ENCODE measurements around the gene GLG1.
"Not testable (repeated sequence)": the region's sequence is repeated elsewhere in the genome, so short reads cannot be mapped to it uniquely, and the experiment has no call there.

Gene GLG1

DNA sequence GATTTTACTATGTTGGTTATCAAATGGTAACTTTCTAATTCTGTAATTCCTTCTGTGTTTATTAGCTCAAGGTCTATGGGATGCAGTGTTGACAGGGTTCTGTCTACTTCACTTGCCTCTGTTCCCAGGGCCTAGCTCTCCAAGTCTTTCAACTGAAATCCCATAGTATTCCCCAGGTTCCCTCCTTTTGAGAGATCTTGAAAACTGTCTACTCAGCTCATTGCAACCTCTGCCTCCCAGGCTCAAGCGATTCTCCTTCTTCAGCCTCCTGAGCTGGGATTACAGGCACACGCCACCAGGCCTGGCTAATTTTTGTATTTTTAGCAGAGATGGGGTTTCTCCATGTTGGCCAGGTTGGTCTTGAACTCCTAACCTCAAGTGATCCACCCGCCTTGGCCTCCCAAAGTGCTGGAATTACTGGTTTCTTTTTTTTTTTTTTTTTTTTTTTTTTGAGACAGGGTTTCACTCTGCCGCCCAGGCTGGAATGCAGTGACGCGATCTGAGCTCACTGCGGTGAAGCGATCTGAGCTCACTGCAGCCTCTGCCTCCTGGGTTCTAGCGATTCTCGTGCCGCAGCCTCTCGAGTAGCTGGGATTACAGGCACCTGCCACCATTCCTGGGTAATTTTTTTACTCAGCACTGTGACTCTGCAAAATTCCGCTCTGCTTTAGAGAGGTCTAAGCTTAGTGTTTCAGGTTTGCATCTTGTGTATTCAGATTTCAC lies 163.1 kb downstream of the GLG1 start:
- DNase-seq (ENCODE audit: low read depth), result not testable (repeated sequence)

DNA sequence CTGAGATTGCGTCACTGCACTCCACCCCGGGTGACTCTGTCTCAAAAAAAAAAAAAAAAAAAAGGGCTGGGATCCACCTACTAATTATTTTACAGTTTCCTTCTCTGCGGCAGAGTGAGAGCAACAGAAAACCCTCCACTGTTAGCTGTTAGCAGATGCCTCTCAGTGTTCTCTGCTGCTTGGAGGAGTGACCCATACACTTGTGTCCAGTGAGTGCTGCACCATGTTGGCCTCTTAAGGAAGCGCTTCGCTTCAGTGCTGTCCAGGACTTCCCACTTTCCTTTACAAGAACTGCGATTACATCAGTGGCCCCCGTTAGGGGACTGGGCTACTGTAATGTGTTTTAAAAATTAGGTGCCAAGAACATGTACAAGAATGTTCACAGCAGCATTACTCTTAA lies 167.2 kb downstream of the GLG1 start:
- DNase-seq (ENCODE audit: low read depth), result no peak

DNA sequence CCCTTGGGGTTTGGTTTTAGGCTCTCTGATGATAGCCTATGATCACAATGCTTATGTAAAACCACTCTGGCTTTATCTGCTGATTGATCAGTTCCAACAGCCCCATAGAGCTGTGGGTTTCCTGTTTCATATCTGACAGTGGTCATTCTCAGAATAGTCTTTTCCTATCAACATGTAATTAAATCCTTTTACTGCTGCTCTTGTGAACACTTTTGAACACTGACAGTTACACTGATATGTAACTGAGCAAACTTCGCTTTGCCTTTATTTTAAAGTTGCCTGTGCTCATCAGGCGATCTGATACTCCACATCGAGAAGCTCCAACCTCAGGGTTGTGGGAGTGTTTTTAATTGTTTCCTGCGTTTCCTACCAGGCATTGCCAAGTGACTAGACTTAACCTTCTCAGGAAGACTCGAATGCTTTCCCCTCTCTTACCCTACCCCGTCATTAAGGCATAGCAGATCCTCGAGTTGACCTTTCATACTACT lies 168.4 kb downstream of the GLG1 start:
- DNase-seq (ENCODE audit: low read depth), result no peak

DNA sequence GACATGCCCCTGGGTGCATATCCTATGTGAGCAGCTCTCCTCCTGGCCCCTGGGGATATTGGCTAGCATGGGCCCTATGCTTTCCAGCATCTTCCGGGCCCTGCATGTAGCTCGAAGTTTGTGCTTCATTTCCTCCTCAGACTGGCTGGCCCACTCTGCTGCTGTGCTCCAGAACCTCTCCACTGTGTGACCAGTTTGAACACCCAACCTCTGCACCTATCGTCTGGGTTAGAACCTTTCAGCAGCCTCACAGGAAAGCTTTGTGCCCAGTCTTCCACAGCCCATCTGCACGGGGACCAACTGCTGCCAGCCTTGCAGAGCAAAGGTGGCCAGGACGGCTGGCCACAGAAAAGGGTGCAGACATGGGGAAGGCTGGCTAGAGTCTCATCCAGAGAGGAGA lies 175.4 kb downstream of the GLG1 start:
- DNase-seq (ENCODE audit: low read depth), result no peak

DNA sequence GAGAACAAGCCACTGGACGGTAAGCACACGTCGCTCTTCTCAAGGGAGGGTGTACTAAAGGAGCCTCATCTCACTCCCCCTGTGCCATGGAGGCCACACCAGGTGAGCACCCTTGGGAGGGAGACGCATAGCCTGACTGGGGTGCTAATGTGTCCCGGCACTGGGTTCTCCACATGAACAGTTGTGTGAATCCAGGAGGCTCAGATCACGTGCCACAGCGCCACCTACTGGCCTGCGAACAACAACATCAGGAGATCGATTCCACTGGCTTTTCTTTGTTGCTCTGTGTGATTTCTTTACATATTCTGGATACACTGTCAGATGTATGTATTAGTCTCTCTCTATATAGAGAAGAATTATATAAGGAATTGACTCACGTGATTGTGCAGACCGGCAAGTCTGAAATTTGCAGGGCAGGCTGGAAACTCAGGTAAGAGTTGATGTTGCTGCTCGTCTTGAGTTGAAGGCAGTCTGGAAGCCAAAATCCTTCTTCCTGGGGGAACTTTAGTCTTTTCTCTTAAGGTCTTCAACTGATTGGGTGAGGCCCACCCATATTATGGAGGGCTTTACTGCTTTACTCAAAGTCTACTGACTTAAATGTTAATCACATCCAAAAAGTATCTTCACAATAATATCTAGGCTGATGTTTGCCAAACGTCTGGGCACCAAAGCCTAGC lies 176.7 kb downstream of the GLG1 start:
- DNase-seq (ENCODE audit: low read depth), result not testable (repeated sequence)

DNA sequence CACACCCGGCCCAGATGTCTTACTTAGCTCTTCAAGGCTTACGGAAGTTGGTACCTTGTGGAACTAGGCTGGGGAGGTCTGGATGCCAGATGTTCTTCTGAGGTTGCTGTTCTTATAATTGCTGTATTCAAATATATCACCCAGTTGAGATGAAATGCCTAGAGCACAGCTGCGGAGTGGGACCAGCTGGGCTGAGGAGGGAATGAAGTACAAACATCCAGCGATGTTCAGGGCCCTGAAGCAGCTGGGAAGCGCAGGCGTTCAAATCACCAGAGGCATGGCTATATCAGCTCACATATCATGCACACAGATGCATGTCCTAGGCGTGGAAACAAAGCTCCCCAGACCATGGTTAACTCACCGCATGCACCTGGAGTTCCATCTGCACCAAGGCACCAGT lies 178.4 kb downstream of the GLG1 start:
- DNase-seq (ENCODE audit: low read depth), result not testable (repeated sequence)

DNA sequence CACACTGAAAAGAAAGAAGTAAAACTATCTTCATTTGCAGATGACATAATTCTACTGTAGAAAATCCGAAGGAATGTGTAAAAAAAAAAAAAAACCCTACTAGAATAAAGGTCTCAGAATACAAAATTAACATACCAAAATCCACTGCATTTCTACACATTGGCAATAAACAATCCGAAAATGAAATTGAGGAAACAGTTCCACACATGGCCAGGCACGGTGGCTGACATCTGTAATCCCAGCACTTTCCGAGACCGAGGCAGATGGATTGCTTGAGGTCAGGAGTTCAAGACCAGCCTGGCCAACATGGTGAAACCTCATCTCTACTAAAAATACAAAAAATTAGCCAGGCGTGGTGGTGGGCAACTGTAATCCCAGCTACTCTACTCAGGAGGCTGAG lies 181.2 kb downstream of the GLG1 start:
- not testable (repeated sequence) for DNase-seq (ENCODE audit: low read depth)

DNA sequence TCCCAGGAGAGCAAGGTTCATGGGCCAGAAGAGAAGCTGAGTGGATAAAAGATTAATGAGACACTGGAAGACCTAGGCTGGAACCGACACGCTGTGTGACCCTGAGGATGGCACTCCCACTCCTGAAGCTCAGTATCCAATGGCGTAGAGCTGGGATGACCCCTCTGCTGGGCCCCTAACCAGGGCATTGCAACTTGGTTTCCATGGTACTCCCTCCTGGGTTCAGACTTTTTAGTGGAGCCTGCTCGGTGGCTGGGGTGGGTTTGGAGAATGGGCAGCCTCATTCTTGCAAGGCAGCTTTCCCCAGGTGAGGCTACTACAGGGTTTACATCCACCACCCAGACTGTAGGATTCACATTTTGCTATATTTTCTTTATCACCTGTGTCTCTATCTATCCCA lies 183.2 kb downstream of the GLG1 start:
- not testable (repeated sequence) for DNase-seq (ENCODE audit: low read depth)

DNA sequence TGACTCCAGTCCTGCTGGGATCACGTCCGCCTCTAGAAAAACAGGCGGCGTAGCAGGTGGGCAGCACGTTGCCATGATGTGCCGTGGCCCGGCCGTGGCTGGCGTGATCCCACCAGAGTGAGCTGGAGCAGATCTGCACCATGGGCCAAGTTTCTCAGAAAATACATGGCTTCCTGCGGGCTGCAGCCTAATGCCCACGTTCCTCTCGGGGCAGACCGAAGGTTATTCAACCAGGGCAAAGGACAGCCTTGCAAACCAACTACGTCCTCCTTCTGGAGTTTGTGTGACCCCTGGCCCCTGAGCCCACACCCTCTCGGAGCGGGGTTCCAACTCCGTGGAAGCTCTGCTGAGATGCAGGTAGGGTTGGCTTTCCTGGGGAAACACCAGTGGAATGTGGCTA lies 184.8 kb downstream of the GLG1 start:
- DNase-seq (ENCODE audit: low read depth), result not testable (repeated sequence)

DNA sequence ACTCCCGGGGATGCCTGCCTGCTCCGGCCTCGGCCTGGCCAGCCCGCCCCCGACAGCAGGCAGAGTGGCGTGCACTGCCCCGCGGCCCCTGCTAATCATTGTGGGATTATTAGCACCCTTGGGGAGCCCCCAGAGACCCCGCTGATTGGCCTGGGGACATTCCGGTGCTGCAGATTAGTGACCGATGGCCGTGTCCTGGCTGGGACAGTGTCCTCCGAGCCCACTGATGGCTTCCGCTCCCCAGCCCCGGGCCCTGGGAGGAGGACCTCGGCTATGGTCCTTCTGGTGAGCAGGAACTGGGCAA lies 185.5 kb downstream of the GLG1 start:
- not testable (repeated sequence) for DNase-seq (ENCODE audit: low read depth)

DNA sequence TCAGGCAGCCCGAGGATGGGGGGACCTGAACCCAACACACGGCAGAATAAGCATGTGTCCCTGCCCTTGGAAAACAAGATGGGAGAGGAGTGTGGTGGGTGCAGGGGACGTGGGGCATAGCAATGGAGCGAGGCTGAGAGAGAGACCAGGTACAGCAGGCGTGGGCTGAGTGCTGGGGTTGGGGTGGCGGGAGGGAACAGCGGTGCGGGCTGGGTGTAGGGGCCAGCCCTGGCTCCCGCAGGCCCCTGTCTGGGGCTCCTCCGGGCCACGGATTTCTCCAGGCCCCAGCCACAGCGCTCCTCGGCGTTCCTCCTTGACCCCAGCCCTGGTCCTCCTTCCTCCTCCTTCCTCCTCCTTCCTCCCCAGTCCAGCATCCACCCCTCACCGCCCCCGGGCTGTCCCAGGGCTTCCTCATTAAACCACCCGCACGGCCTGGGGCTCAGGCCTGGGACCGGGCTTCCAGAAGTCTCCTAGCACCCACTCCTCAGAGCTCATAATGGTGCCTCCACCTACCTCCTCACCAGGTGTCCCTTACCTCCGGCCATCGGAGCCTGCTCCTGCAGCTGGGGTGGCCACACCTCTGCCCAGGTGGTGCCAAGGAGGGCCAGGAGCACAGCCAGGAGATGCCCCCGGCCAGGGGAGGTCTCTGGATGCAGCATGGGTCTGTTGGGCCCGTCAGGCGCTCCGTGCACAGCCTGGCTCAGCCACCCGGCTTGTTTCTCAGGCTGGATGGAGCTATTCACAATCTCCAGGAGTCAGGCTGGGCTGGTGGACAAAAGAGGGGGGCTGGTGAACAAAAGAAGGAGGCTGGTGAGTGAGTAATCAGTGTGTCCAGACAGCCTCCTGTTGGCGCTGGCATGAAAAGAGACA lies 186.1 kb downstream of the GLG1 start, which contains the start of gene CLEC18B:
Gene CLEC18B, minus strand, starts transcription at position 867 of the 870 bp plus-strand sequence. Its CDS starts 208 bp downstream, at position 659.
- DNase-seq (ENCODE audit: low read depth), result not testable (repeated sequence)

DNA sequence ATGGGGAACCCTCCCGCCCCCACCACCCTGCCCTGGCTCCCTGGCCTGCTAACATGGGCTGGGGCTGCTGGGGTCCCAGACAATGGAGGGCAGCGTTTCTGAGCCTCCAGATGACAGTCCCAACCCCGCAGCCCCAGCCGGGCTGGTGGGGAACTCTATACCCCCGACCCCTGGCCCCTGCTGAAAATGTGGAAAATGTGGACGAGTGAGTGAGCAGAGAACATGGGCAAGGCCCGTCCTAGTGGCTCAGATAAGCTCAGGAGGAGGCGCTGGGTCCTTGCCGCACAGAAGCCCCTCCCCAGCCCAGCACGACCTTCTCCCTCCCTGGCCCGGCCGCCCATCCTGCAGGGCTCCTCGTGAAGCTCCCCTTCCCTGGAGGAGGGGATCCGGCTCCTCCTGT lies 187.1 kb downstream of the GLG1 start:
- DNase-seq (ENCODE audit: low read depth), result not testable (repeated sequence)

DNA sequence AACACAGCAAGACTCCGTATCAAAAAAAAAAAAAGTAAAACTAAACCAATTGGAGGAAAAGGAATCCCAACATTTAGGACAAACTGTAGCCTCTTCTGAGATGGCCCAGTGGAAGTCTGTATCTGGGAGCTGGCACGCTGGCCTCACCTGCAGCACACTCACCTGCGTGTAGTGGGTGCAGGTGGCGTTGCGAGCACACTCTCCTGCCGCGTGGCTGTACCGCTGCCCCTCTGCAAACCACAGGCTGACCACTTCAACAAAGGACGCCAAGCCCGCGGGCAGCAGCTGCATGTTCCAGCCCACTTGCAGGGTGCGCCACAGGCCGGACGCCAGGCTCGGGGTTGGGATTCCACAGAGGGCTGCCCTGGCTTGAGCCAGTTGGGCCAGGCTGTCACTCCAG lies 189.0 kb downstream of the GLG1 start:
- not testable (repeated sequence) for DNase-seq (ENCODE audit: low read depth)

DNA sequence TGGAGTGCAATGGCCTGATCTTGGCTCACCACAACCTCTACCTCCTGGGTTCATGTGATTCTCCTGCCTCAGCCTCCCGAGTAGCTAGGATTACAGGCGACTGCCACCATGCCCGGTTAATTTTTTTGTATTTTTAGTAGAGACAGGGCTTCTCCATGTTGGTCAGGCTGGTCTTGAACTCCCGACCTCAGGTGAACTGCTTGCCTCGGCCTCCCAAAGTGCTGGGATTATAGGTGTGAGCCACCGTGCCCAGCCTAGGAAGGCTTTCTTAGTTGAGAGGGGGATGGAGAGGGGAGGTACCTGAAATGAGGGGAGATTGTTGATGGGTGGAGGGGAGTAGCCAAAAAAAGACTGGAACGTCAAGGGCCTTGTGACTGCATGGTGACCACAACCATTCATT lies 193.0 kb downstream of the GLG1 start:
- DNase-seq (ENCODE audit: low read depth), result not testable (repeated sequence)

DNA sequence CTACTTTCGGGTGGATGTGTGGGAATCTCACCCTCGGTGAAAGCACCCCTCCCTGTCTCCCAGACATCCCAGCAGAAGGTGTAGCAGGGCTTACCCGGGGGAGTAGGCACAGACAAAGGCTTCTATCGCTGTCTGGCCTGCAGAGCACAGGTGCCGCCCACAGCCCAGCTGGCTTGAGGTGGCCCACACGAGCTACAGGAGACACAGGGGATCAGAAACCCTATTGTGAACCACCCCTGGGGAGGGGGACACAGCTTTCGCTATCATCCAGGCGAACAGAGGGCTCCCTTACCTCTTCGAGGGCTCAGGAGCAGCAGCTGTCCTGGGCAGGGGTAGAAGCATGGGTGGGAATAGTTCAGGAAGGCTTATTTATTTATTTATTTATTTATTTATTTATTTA lies 193.4 kb downstream of the GLG1 start:
- not testable (repeated sequence) for DNase-seq (ENCODE audit: low read depth)

DNA sequence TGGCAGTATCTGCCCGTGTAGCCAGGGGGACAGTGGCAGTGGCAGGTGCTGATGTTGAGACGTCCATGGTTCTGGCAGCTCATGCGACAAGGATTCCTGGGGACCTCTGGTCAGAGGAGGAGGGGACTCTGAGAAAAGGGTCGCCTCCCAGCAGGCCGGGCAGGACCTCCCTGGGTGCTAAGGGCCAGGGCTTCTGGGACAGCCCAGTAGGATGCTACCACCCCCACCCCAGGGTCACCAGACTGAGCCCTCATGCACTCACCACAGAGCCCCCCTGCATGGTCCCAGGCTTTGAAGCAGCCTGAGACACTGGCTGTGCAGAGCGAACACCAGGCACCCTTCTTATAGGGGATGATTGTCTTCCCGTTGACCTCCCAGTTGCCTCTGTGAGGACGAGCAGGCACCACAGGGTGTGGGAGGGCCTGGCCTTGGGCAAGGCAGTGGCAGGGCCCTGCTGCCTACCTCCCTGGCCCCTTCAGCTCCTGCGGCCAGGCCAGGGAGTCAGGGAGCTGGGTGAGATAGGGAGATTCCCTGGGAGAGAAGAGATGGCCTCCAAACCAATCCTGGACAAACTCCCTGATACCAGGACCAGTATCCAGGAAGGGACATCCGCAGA lies 194.0 kb downstream of the GLG1 start:
- DNase-seq (ENCODE audit: low read depth), result not testable (repeated sequence)

DNA sequence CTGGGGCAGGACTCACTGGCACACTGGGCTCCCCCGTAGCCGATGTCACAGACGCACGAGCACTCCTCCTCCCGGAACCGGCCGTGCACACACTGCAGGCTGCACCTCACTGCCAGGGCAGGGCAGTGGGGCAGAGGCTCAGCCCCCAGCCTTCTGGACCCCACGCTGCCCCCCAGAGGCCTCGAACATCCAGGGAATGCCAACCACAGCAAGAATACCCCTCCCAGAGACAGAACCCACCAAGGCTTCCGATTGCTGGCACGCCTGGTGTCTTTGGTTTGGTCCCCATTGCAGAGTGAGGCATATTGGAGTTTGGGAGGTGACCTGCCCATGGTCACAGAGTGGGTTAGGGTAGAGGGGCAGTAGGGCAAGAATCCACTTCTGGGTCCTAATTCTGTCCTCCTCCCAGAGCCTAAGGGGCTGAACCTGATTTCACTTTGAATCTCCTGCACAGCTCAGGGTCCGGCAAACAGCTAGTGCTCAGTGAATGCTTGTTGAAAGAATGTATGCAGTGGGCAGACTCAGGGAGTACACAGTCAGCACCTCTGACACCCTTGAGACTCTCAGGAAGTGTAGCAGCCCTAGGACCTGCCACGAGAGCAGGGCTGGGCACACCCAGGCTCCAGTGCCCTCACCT lies 194.7 kb downstream of the GLG1 start:
- DNase-seq (ENCODE audit: low read depth), result not testable (repeated sequence)

DNA sequence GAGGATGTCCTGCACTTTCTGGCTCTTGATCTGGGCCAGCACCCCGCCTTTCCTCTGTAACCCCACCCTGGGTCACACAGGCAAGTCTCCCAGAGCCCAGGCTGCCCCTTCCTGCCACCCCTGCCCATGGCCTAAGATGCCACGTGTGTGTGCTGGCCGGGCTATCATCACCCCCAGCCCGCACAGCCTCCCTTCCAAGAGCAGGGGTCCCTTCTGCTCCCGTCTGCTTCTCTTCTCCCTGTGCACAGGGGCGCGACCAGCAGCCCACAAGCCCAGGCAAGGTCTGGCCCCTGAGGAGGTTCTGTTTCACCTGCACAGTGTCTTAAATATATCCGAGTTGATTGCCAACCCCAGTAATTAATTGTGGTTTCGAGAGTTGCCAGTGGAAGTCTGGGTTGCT lies 195.9 kb downstream of the GLG1 start:
- not testable (repeated sequence) for DNase-seq (ENCODE audit: low read depth)

DNA sequence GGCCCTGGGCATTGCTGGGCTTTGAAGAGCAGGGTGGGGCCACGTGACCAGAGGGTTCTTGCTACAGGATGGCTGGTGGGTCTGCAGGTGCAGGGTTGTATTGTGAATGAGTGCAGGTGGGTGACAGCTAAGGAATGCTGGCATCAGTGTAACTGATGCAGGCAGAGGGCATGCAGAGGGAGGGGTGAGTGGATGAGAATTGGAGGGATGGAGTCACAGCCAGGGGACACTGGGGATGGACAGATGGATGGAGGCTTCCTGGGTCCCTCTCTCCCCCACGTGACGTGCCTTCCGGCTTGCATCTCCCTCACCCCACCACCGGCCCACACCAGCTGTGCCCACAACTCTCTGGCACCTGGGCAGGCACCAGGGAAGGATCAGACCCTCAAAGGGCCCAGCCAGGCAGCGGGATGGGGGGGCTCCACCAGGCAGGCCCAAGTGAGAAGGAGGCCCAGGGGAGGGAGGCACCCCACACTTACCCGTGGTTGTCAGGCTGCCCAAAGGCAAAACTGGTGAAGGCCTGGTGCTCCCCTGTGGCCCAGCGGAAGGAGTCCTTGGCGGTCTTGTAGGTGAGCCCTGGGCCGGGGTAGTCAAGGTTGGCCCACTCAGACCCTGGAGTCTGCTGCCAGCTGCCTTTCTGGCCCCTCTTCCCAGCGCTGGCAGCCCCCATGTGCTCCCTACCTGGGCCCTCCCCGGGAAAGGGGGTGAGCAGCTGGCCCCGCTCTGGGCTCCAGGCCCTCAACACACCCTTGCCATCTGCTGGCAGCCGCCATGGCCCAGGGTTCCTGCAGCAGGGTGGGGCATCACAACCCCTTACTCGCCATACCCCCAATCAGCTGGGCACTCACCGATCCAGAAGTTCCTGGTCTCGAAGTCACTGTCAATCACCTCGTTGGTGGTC lies 196.6 kb downstream of the GLG1 start:
- DNase-seq (ENCODE audit: low read depth), result not testable (repeated sequence)

DNA sequence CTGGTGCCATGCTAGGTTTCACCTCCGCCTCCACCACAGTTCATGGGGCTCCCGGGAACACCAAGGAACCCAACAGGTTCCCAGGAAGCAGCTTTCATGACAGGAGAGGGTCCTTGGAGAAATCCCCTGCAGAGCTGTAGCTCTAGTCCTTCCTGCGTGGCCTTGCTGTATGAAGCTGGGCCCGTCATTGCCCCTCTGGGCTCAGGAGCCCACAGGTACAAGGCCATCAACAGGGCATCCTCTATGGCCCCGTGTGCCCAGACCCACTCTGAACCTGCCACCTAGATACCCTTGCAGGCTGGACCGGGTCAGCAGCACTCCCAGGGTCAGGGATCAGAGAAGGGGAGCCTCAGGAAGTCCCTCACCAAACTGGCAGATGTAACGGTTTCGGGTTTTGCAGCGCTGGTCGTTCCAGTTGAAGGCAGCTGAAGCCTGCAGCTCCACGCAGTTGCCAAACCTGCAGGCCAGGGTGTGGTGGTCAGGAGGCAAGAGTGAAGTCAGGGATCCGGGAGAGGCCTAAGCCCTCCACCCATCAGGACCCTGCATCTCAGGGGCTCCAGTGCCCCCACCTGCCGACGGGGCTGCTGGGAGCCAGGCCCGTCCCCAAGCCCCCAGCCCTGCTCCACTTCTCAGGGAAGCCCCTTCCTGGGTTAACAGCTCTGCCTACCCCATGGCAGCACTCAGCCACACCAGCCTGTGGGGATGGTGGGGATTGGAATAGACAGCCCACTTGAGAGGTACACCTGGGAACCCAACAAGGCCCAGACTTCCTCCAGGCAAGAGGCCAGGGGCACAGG lies 197.5 kb downstream of the GLG1 start:
- DNase-seq (ENCODE audit: low read depth), result not testable (repeated sequence)
